Fibroblast of mammary gland (primary cell): Measurements from ENCODE around the gene AP5B1.
A peak's percentile ranks its signal among the peaks of the same experiment; 100 is the strongest.

ENCODE experiments used
- DNase-seq: peaks from one replicate; pipeline ENCODE4 v3.0.0-alpha.2; 2010; ENCODE audit warnings: low read depth
- H3K4me3 ChIP-seq: 2 replicates; pipeline ENCODE4 v1.5.1; 2011; ENCODE audit warnings: low read depth, mild to moderate bottlenecking, low read length, moderate library complexity; ENCODE audit not compliant: control insufficient read depth
- TF ChIP-seq, protein P1 (sequence below): conservative IDR thresholded peaks from 2 replicates; pipeline ENCODE4 v1.5.1; 2011; ENCODE audit warnings: low read depth, low read length, inconsistent platforms; ENCODE audit not compliant: control insufficient read depth, insufficient read depth

Gene AP5B1

DNA sequence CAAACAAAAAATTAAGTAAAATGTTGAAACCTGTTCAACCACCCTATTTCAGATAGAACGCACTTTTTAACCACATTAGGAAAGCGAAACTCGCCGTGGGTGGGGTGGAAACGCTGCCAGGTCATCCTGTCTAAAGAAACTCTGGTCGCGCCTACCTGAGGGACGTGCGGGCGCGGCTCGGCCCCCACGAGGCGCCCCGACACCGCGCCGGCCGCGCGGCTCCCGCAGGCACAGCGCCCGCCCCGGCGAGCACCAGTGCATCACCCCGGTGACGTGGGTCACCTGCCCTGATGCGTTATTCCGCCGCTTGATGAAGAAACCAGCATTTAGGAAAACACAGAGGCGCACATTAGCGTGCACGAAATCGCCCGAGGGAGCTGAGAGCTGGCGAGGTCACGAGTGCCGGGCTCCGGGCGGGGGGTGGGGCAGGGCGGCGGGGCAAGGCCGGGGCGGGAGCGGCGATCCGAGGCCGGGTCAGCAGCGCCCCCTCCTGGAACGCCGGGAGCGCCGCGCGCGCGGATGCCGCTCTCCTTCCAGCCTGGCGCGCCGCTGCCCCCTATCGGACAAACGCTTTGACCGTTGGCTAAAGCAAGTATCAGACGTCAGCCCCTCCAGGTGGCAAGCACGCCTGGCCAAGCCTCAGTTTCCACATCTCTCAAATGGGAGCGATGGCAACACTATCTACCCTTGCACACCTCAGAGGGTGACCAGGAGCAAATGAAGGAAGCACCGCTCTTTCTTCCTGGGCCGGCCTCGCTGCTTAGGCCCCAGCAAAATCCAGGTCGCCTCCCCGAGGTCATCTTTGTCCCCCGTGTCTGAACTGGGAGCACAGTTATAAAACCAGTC, 37.3 kb upstream of the AP5B1 start:
- TF ChIP-seq, protein P1, sequence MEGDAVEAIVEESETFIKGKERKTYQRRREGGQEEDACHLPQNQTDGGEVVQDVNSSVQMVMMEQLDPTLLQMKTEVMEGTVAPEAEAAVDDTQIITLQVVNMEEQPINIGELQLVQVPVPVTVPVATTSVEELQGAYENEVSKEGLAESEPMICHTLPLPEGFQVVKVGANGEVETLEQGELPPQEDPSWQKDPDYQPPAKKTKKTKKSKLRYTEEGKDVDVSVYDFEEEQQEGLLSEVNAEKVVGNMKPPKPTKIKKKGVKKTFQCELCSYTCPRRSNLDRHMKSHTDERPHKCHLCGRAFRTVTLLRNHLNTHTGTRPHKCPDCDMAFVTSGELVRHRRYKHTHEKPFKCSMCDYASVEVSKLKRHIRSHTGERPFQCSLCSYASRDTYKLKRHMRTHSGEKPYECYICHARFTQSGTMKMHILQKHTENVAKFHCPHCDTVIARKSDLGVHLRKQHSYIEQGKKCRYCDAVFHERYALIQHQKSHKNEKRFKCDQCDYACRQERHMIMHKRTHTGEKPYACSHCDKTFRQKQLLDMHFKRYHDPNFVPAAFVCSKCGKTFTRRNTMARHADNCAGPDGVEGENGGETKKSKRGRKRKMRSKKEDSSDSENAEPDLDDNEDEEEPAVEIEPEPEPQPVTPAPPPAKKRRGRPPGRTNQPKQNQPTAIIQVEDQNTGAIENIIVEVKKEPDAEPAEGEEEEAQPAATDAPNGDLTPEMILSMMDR = peak; percentile 77
- DNase-seq = peak; percentile 79
- peak overlapping the region; percentile 50 for H3K4me3 ChIP-seq

DNA sequence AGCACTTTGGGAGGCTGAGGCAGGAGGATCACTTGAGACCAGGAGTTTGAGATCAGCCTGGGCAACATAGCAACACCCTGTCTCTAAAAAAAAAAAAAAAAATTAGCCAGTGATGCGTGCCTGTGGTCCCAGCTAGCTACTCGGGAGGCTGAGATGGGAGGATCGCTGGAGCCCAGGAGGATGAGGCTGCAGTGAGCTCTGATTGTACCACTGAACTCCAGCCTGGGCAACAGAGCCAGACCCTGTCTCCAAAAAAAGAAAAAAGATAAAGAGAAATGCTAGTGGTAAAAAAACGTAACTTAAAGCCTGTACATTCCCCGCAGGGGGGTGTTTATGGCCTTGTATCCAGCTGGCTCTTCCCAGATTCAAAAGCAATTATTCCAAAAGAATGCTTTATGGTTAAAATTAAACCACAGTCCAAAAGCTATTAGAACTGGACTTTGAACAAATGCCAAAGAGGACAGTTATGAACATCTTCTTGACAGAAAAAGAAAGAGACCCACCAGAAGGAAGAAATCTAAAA, 36.6 kb upstream of the AP5B1 start:
- H3K4me3 ChIP-seq = peak overlapping the region; percentile 50
- DNase-seq = peak; percentile 7
- TF ChIP-seq, protein P1 = no peak

DNA sequence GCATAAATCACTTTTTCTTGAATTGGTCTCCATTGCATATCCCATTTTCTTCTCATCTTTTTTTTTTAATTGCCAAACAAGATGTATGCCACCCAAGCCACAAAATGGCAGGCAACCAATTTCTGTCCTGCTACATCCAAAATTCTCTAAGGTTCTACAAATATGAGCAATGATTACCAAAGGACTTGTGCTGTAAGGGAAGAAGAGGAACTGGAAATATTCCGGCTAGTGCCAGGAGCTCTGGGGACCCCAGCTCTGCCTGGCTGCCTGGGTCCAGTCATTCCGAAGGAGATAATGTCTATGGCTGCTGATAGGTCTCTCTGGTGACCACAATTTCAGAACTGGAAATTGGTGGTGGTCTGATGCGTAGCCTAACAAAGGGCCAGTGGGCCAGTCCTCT, 35.9 kb upstream of the AP5B1 start:
- TF ChIP-seq, protein P1 = no peak
- no peak for DNase-seq
- H3K4me3 ChIP-seq = no peak overlapping the region

DNA sequence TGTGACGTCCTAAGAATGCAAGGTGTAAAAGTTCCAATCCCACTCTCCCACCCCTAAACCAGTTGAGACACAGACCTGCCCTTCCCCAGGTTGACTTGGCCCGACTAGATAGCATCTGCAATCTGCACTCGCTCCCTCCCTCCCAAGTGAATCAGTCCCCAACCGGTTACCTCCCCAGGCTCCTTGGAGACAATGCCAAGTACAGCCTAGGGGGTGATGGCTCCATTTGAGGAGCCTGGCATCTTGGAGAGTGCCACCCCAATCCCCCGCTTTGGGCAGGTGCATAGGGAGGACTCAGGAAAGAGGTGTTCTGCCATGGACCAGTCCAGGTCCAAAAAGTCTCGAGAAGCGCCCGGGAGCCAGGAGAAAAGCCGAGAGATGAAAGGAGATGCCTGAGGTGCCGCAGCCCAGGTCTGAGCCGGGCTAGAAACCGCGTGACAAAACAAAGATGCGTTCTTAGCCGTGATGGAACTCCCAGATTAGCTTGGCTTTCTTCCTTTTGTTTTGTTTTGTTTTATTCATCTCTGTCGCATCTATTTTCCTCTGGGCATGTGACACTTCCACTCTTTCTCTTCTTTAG, 34.3 kb upstream of the AP5B1 start:
- DNase-seq = no peak
- H3K4me3 ChIP-seq = no peak overlapping the region
- TF ChIP-seq, protein P1 = no peak

DNA sequence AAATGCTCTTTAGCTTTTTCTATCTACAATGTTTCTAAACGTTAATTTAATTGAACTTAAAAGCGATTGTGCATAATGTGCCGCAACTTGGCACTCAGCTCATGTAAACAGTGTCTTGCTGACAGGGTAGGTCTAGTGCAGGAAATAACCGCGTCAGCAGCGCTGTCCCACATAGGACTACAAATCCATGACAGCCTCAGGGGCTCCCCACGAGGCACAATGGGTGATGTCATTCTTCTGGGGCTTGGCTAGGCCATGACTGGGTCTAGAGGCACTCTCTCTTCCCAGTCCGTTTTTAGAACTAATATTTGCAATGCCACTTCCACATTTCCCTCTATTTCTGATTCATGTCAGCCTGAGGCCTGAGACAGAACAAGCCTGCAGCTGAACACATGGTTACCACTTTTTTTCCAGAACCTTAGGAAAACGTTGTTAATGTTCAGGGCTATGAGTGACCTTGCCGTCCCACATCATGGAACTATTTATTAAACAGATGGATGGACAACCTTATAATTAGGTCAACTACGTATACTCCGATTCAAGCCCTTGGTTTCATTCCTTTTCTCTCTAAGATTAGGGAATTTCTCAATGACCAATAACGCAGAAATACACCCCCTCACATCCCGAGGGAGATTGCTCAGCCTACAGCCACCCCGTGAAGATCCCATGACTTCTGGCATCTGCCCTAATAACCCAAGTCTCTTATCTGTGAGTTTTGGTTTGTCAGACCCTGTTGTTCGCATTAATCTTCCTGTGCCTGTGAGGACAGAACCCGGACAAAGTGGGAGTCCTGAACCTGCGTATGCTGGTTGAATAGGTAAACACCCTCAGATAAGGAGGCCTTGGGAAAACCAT, 33.6 kb upstream of the AP5B1 start:
- DNase-seq = peak; percentile 86
- no peak overlapping the region for H3K4me3 ChIP-seq
- TF ChIP-seq, protein P1 = no peak

DNA sequence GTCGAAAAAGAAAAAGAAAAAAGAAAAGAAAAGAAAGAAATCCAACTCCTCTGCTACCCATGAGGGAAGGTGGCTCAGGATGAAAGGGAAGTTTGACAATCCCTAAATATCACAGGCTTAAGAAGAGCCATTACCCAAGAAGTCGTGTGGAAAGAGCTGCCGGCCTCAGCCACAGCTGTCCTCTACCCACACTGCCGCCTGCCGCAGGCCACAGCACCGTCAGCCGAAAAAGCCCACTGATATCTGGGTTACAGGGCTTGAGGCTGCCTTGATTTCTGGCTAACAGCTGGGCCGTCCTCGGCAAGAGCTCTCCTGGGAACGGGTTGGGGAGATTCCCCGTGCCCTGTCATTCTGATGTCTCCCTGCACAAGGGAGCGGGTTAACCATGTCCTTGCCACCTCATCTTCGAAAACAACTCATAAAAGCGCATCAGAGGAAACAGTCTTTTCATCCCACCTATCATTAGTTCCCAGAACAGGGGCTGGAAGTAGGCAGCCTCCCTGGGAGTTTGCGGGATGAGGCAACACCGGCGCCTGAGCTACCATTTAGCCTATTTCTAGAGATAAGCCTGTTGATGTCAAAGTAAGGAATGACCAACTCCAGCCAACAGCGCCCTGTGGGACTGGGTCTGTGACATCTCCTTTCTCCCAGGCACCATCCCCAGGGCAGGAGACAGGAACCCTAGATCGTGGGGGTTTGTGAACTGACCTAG, 31.1 kb upstream of the AP5B1 start:
- no peak overlapping the region for H3K4me3 ChIP-seq
- TF ChIP-seq, protein P1 = no peak

More for the DNA sequence above, 31.1 kb upstream of the AP5B1 start:
- peak; percentile 38 for DNase-seq
